GM21367 (cell line): Measurements from ENCODE around the gene CST7.
"Not testable (repeated sequence)": the region's sequence is repeated elsewhere in the genome, so short reads cannot be mapped to it uniquely, and the experiment has no call there.

Experiments used
- ATAC-seq: cut with Tn5 transposase; IDR thresholded peaks from one replicate; pipeline ENCODE4 v1.9.1; 2021; ENCODE audit not compliant: unreplicated experiment

The CST7 gene

GRCh38 chr20:24948939-24949679, at the start of gene CST7:
Gene CST7 (plus strand): TSS chr20:24949269. CDS start chr20:24949506, 237 bp downstream.
- ATAC-seq = no peak

- no peak for ATAC-seq
Measured at GRCh38 chr20:24906806-24907205, 42.3 kb upstream of the CST7 start.

- no peak for ATAC-seq
Measured at GRCh38 chr20:24908642-24909041, 40.4 kb upstream of the CST7 start.

GRCh38 chr20:24909086-24909780, 39.8 kb upstream of the CST7 start:
- no peak for ATAC-seq

- no peak for ATAC-seq
Measured at GRCh38 chr20:24909861-24910260, 39.2 kb upstream of the CST7 start.

- ATAC-seq = no peak
Measured at GRCh38 chr20:24910461-24910860, 38.6 kb upstream of the CST7 start.

- ATAC-seq = no peak
Measured at GRCh38 chr20:24911461-24911860, 37.6 kb upstream of the CST7 start.

GRCh38 chr20:24912397-24913075, 36.5 kb upstream of the CST7 start:
- ATAC-seq = no peak

- no peak for ATAC-seq
Measured at GRCh38 chr20:24913076-24913628, 35.9 kb upstream of the CST7 start.

- ATAC-seq = no peak
Measured at GRCh38 chr20:24914388-24915241, 34.5 kb upstream of the CST7 start.

GRCh38 chr20:24915440-24915839, 33.6 kb upstream of the CST7 start:
- no peak for ATAC-seq

GRCh38 chr20:24915892-24916291, 33.2 kb upstream of the CST7 start:
- ATAC-seq = no peak

- no peak for ATAC-seq
Measured at GRCh38 chr20:24916412-24916811, 32.7 kb upstream of the CST7 start.

- no peak for ATAC-seq
Measured at GRCh38 chr20:24917056-24917455, 32.0 kb upstream of the CST7 start.

- ATAC-seq = no peak
Measured at GRCh38 chr20:24917797-24918578, 31.1 kb upstream of the CST7 start.

- ATAC-seq = no peak
Measured at GRCh38 chr20:24918579-24919566, 30.2 kb upstream of the CST7 start.

- not testable (repeated sequence) for ATAC-seq
Measured at GRCh38 chr20:24919665-24920064, 29.4 kb upstream of the CST7 start.

- not testable (repeated sequence) for ATAC-seq
Measured at GRCh38 chr20:24920706-24921105, 28.4 kb upstream of the CST7 start.

- ATAC-seq = not testable (repeated sequence)
Measured at GRCh38 chr20:24929259-24929658, 19.8 kb upstream of the CST7 start.
